Parathyroid adenoma (tissue), 2 donors: ENCODE measurements around the gene GNG11.

ENCODE experiments used
- H2AFZ ChIP-seq: fragments of 300-600 bp; sonication (generic); one replicate; pipeline ENCODE4 v1.7.0; 2017; ENCODE audit warnings: antibody characterized with exemption, mild to moderate bottlenecking
- H3K27ac ChIP-seq: fragments of 300-600 bp; sonication (generic); one replicate; pipeline ENCODE4 v1.7.0; 2017
- H3K27me3 ChIP-seq: fragments of 300-600 bp; sonication (generic); one replicate; pipeline ENCODE4 v1.7.0; 2017; ENCODE audit warnings: low read length; ENCODE audit not compliant: control insufficient read depth, insufficient read depth
- H3K36me3 ChIP-seq: fragments of 300-600 bp; sonication (generic); one replicate; pipeline ENCODE4 v1.7.0; 2017; ENCODE audit warnings: low read length; ENCODE audit not compliant: control insufficient read depth, insufficient read depth
- H3K4me1 ChIP-seq: fragments of 300-600 bp; sonication (generic); one replicate; pipeline ENCODE4 v1.7.0; 2017; ENCODE audit warnings: control low read depth
- H3K4me2 ChIP-seq: fragments of 300-600 bp; sonication (generic); one replicate; pipeline ENCODE4 v1.7.0; 2017; ENCODE audit warnings: low read length
- H3K4me3 ChIP-seq: fragments of 300-600 bp; sonication (generic); one replicate; pipeline ENCODE4 v1.7.0; 2017; ENCODE audit warnings: low read depth, low read length
- H3K79me2 ChIP-seq: fragments of 300-600 bp; sonication (generic); one replicate; pipeline ENCODE4 v1.7.0; 2017; ENCODE audit warnings: control low read depth
- H3K9ac ChIP-seq: fragments of 300-600 bp; sonication (generic); one replicate; pipeline ENCODE4 v1.7.0; 2017; ENCODE audit warnings: mild to moderate bottlenecking
- H3K9me3 ChIP-seq: fragments of 300-600 bp; sonication (generic); one replicate; pipeline ENCODE4 v1.7.0; 2017; ENCODE audit warnings: low read length; ENCODE audit not compliant: control insufficient read depth
- TF ChIP-seq, protein P1 (sequence below): fragments of 300-600 bp; sonication (generic); IDR thresholded peaks from one replicate; pipeline ENCODE4 v1.7.0; 2017; ENCODE audit warnings: antibody characterized with exemption, mild to moderate bottlenecking
- donor health status: primary hyperparathyroidism.

Gene GNG11

DNA sequence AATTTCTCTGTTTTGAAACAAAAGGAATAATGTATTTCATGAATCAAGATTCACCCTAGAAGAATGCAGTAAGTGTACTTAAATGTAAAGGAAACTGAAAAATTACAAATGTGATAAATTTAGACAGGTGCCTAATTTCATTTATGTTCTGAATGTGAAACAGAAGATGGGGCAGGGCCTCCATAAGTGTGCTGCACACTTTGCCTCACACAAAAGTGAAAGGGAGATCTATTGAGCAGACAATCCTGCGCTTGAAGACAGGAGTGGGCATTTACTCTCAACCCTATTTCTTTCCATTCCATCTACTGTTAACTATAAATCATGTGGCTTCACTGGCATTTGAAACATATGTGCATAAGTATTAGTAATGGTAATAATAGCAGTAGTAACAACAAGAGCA is 36.2 kb downstream of the GNG11 start:
- Histone ChIP-seq H3K4me3 (no peak overlapping the region), H3K27ac (no peak overlapping the region), H3K4me2 (no peak overlapping the region), H3K27me3 (no peaks in the 10 kb centered on the region), H3K79me2 (no peaks in the 10 kb centered on the region), H2AFZ (no peak overlapping the region), H3K36me3 (no peaks in the 10 kb centered on the region), H3K4me1 (no peaks in the 10 kb centered on the region), H3K9ac (no peak overlapping the region), H3K9me3 (no peaks in the 10 kb centered on the region)
- TF ChIP-seq, protein P1, sequence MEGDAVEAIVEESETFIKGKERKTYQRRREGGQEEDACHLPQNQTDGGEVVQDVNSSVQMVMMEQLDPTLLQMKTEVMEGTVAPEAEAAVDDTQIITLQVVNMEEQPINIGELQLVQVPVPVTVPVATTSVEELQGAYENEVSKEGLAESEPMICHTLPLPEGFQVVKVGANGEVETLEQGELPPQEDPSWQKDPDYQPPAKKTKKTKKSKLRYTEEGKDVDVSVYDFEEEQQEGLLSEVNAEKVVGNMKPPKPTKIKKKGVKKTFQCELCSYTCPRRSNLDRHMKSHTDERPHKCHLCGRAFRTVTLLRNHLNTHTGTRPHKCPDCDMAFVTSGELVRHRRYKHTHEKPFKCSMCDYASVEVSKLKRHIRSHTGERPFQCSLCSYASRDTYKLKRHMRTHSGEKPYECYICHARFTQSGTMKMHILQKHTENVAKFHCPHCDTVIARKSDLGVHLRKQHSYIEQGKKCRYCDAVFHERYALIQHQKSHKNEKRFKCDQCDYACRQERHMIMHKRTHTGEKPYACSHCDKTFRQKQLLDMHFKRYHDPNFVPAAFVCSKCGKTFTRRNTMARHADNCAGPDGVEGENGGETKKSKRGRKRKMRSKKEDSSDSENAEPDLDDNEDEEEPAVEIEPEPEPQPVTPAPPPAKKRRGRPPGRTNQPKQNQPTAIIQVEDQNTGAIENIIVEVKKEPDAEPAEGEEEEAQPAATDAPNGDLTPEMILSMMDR = no peak

DNA sequence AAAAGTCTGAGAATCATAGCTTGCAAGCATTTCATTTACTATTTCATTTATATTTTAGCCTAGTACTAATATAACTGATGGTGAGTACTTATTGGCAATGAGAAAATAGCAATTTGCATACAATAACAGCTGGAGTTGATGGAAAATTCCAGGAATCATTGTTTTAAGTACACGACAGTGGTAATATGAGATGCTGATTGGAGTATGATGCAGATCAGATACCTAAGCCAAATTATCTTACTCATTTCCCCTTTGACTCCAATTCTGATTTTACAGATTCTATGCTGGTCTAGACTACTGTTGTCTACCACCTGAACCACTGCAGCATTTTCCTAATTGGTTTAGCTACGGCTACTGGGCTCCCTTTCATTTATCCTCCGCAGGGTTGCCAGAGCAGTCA is 36.7 kb downstream of the GNG11 start:
- H3K4me3 ChIP-seq = no peak overlapping the region
- H3K36me3 ChIP-seq = no peaks in the 10 kb centered on the region
- TF ChIP-seq, protein P1 = no peak

DNA sequence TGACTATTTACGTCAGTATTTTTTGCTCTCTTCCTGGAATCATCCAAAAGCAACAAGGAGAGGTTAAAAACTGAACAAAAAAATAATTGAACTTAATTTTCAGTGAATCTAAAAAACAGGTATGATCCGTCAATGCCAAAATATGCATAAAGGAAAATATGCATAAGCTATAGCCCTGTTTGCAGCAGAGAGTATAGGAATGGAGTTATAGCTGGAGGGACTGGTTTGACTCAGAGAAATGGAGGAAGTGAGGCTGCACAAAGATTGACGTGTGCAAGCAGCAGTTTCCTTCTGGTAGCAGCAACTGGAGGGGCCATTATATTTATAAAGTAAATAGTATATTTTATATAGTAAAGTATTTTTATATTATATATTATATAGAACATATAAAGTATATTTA is 37.1 kb downstream of the GNG11 start:
- H2AFZ ChIP-seq = no peak overlapping the region
- H3K9ac ChIP-seq = no peak overlapping the region
- no peaks in the 10 kb centered on the region for H3K9me3 ChIP-seq
- no peak overlapping the region for H3K27ac ChIP-seq
- no peak overlapping the region for H3K4me2 ChIP-seq
- TF ChIP-seq, protein P1 = no peak
- no peaks in the 10 kb centered on the region for H3K4me1 ChIP-seq
- H3K27me3 ChIP-seq = no peaks in the 10 kb centered on the region
- H3K4me3 ChIP-seq = no peak overlapping the region
- H3K79me2 ChIP-seq = no peaks in the 10 kb centered on the region
- no peaks in the 10 kb centered on the region for H3K36me3 ChIP-seq

More for the DNA sequence above, 36.7 kb downstream of the GNG11 start:
- no peaks in the 10 kb centered on the region for H3K79me2 ChIP-seq
- no peaks in the 10 kb centered on the region for H3K27me3 ChIP-seq
- H3K27ac ChIP-seq = no peak overlapping the region
- no peak overlapping the region for H3K4me2 ChIP-seq
- H3K9me3 ChIP-seq = no peaks in the 10 kb centered on the region
- no peak overlapping the region for H2AFZ ChIP-seq
- H3K9ac ChIP-seq = no peak overlapping the region
- no peaks in the 10 kb centered on the region for H3K4me1 ChIP-seq

DNA sequence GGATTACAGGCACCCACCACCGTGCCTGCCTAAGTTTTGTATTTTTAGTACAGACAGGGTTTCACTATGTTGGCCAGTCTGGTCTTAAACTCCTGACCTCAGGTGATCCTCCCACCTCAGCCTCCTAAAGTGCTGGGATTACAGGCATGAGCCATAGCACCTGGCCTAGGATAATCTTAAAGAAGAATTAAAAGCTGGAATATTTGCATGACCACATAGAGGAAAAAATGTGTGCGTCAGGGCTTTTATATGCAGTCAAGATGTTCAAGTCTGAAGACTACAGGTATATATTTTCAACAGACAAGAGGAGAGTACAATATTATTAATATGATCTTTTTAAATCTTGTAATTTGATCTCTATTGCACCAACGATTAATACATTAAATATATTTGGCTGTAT is 39.5 kb downstream of the GNG11 start:
- TF ChIP-seq, protein P1 = no peak

DNA sequence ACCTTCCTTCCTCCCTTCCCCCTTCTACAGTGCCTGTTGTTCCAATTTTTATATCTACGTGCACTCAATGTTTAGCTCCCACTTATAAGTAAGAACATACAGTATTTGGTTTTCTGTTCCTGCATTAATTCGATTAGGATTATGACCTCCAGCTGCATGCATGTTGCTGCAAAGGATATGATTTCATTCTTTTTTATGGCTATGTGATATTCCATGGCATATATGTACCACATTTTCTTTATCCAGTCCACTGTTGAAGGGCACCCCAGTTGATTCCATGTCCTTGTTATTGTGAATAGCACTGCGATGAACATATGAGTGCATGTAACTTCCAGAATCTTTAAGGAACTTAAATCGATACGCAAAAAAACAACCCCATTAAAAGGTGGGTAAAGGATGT is 42.7 kb downstream of the GNG11 start:
- no peaks in the 10 kb centered on the region for H3K9me3 ChIP-seq
- TF ChIP-seq, protein P1 = no peak
- no peak overlapping the region for H3K27ac ChIP-seq
- no peaks in the 10 kb centered on the region for H3K4me1 ChIP-seq
- H3K9ac ChIP-seq = no peak overlapping the region
- H3K27me3 ChIP-seq = no peaks in the 10 kb centered on the region
- H3K36me3 ChIP-seq = no peaks in the 10 kb centered on the region
- H3K4me2 ChIP-seq = no peak overlapping the region
- no peak overlapping the region for H3K4me3 ChIP-seq
- H3K79me2 ChIP-seq = no peaks in the 10 kb centered on the region
- H2AFZ ChIP-seq = no peak overlapping the region

More for the DNA sequence above, 39.5 kb downstream of the GNG11 start:
- no peaks in the 10 kb centered on the region for H3K36me3 ChIP-seq
- no peak overlapping the region for H2AFZ ChIP-seq
- no peaks in the 10 kb centered on the region for H3K79me2 ChIP-seq
- H3K4me1 ChIP-seq = no peaks in the 10 kb centered on the region
- H3K4me2 ChIP-seq = no peak overlapping the region
- no peak overlapping the region for H3K4me3 ChIP-seq
- H3K27me3 ChIP-seq = no peaks in the 10 kb centered on the region
- H3K9ac ChIP-seq = no peak overlapping the region
- H3K27ac ChIP-seq = no peak overlapping the region
- H3K9me3 ChIP-seq = no peaks in the 10 kb centered on the region
